B cell (primary cell): ENCODE measurements around the gene PCSK1N. TPM values are rescaled to one million over a fixed set of nuclear protein-coding genes. Genes with fewer than 3 reads are reported as not detected.

Experiments used
- ATAC-seq: fragments of 200-7000 bp; cut with Tn5 transposase; one replicate; pipeline ENCODE4 v1.10.0; 2021; ENCODE audit warnings: low read depth, mild to moderate bottlenecking, moderate number of reproducible peaks, moderate library complexity
- CTCF ChIA-PET: fragments of 350-600 bp; sonication (Branson Sonifier 250); formaldehyde crosslinking; loops from one replicate; lab custom pipeline; 2021; ENCODE audit warnings: antibody characterized with exemption, inconsistent platforms; lab: Charles Lee
- POLR2A ChIA-PET: fragments of 350-600 bp; sonication (Branson Sonifier 250); formaldehyde crosslinking; loops from one replicate; lab custom pipeline; 2021; ENCODE audit warnings: antibody characterized with exemption; lab: Charles Lee
- DNase-seq: peaks from one replicate; pipeline ENCODE4 v3.0.0; 2013
- H2AFZ ChIP-seq: 2 replicates; pipeline ENCODE4 v1.6.1; 2012; ENCODE audit warnings: mild to moderate bottlenecking, low read depth, low read length; ENCODE audit not compliant: insufficient read depth, poor library complexity, severe bottlenecking
- H3K27ac ChIP-seq, 2 donors: 1 replicate in 1 of 2; 2 replicates in 1 of 2; pipeline ENCODE4 v1.5.1; 2012 to 2013; ENCODE audit warnings: low read length in 2 of 2, mild to moderate bottlenecking in 2 of 2, moderate library complexity in 1 of 2
- H3K27me3 ChIP-seq, 4 experiments: fragments of 200-600 bp in 1 of 4; sonication (generic) in 1 of 4; replicated peaks in 1 of 4; 1 replicate in 2 of 4; 2 replicates in 2 of 4; pipeline versions ENCODE4 v1.6.1 to v1.7.0; 2013 to 2016; ENCODE audit warnings: low read length in 3 of 4, mild to moderate bottlenecking in 2 of 4, mixed read lengths in 1 of 4, moderate library complexity in 1 of 4; ENCODE audit not compliant: insufficient read depth in 4 of 4, control insufficient read depth in 3 of 4; ENCODE audit errors: control extremely low read depth in 1 of 4
- H3K36me3 ChIP-seq, 2 experiments: replicated peaks in 1 of 2; 1 replicate in 1 of 2; 2 replicates in 1 of 2; pipeline versions ENCODE4 v1.6.1 to v1.7.1; 2013; ENCODE audit warnings: low read length in 1 of 2; ENCODE audit not compliant: insufficient read depth in 2 of 2, control insufficient read depth in 1 of 2; ENCODE audit errors: control extremely low read depth in 1 of 2, extremely low read depth in 1 of 2
- H3K4me1 ChIP-seq, 2 donors: fragments of 200-600 bp in 1 of 2; sonication (generic) in 1 of 2; 1 replicate in 1 of 2; 2 replicates in 1 of 2; pipeline versions ENCODE4 v1.5.1 to v1.6.1; 2013 to 2017; ENCODE audit warnings: low read length in 2 of 2; ENCODE audit not compliant: control insufficient read depth in 2 of 2, insufficient read depth in 2 of 2
- H3K4me2 ChIP-seq: replicated peaks from 2 replicates; pipeline ENCODE3; 2012; ENCODE audit warnings: mild to moderate bottlenecking, low read depth, low read length; ENCODE audit not compliant: poor library complexity, severe bottlenecking
- H3K4me3 ChIP-seq, 5 experiments: fragments of 200-600 bp in 1 of 5; sonication (generic) in 1 of 5; 1 replicate in 3 of 5; 2 replicates in 2 of 5; pipeline versions ENCODE4 v1.5.1 to v1.7.0; 2011 to 2016; ENCODE audit warnings: low read length in 4 of 5, mild to moderate bottlenecking in 4 of 5, low read depth in 2 of 5, control low read depth in 1 of 5, moderate library complexity in 1 of 5; ENCODE audit not compliant: insufficient read depth in 1 of 5; ENCODE audit errors: control extremely low read depth in 1 of 5, extremely low read depth in 1 of 5
- H3K79me2 ChIP-seq: fragments of 200-600 bp; sonication (generic); one replicate; pipeline ENCODE4 v1.6.0; 2016; ENCODE audit warnings: low read length; ENCODE audit not compliant: control insufficient read depth, insufficient read depth
- H3K9ac ChIP-seq: fragments of 200-600 bp; sonication (generic); 2 replicates; pipeline ENCODE4 v1.6.1; 2017; ENCODE audit warnings: mild to moderate bottlenecking, low read length, moderate library complexity
- H3K9me3 ChIP-seq, 3 donors: one replicate each; pipeline versions ENCODE4 v1.6.1 to v1.7.1; 2013; ENCODE audit warnings: low read length in 2 of 3; ENCODE audit not compliant: control insufficient read depth in 2 of 3, insufficient read depth in 1 of 3; ENCODE audit errors: control extremely low read depth in 1 of 3
- H4K20me1 ChIP-seq: 2 replicates; pipeline ENCODE4 v1.6.0; 2012; ENCODE audit warnings: mild to moderate bottlenecking, low read length; ENCODE audit not compliant: insufficient read depth, control insufficient read depth, poor library complexity, severe bottlenecking
- H3K27ac Mint-ChIP-seq: one replicate; pipeline ENCODE4 v1.8.0; 2021; ENCODE audit warnings: mixed read lengths
- H3K27me3 Mint-ChIP-seq: one replicate; pipeline ENCODE4 v1.8.0; 2021; ENCODE audit warnings: mixed read lengths
- H3K4me1 Mint-ChIP-seq: one replicate; pipeline ENCODE4 v1.8.0; 2021; ENCODE audit warnings: mixed read lengths
- H3K4me3 Mint-ChIP-seq: one replicate; pipeline ENCODE4 v1.8.0; 2021; ENCODE audit warnings: mixed read lengths
- H3K9me3 Mint-ChIP-seq: one replicate; pipeline ENCODE4 v1.8.0; 2022; ENCODE audit warnings: mixed read lengths; ENCODE audit not compliant: insufficient read depth
- CTCF ChIP-seq: fragments of 200-600 bp; IDR thresholded peaks from one replicate; pipeline ENCODE4 v1.8.0; 2022; ENCODE audit warnings: antibody characterized with exemption, mild to moderate bottlenecking
- EZH2 ChIP-seq: IDR thresholded peaks from 2 replicates; pipeline ENCODE4 v1.6.1; 2012; ENCODE audit warnings: borderline replicate concordance, low read depth, mild to moderate bottlenecking, moderate library complexity, low read length; ENCODE audit not compliant: insufficient read depth, poor library complexity, severe bottlenecking
- WGBS: methylation state at CpG from one replicate; pipeline ENCODE4 v1.1.5; 2013; ENCODE audit warnings: missing lambda C conversion rate; ENCODE audit not compliant: insufficient coverage; 5-methylcytosine and 5-hydroxymethylcytosine counted together
- intact Hi-C: fragments of 100-400 bp; cut with micrococcal nuclease; formaldehyde crosslinking; loops from one replicate; pipeline ENCODE4 v1.10.0; 2022
- polyA plus RNA-seq: library from polyadenylated mRNA; depleted of rRNA; stranded (reverse); fragments of >200 nt; gene quantifications from 2 replicates; pipeline ENCODE4 v1.2.3, GENCODE V29; 2012
- total RNA-seq, 2 donors: library from RNA; stranded (reverse); fragments of 120-200 nt in 1 of 2; gene quantifications; 1 replicate in 1 of 2; 2 replicates in 1 of 2; pipeline versions ENCODE4 v1.2.3 to v1.2.4, GENCODE V29; 2013 to 2022

Gene PCSK1N
- total and polyA plus RNA-seq, 2 donors (not counting 1 experiment from before 2014, with no cell fraction given), result 0.09 TPM; not detected in 1

GRCh38 chrX:48814722-48815121 lies 20.7 kb downstream of the PCSK1N start:
- ATAC-seq (no peak), DNase-seq (no peak)
- peaks cover 0 to 4% of the 10 kb centered on the region in 2 experiments for H3K36me3 ChIP-seq
- no peaks in the 10 kb centered on the region for H3K4me1 Mint-ChIP-seq
- H3K79me2 ChIP-seq, result no peaks in the 10 kb centered on the region
- no peak overlapping the region for H3K27ac ChIP-seq
- no peak for TF ChIP-seq CTCF
- no peak for TF ChIP-seq EZH2
- H3K9ac ChIP-seq, result no peak overlapping the region
- no peak overlapping the region for H3K4me3 ChIP-seq
- H3K4me2 ChIP-seq, result no peak overlapping the region
- no peak overlapping the region for H2AFZ ChIP-seq
- H3K9me3 ChIP-seq, result no peaks in the 10 kb centered on the region
- WGBS, result 97% methylated on average over 5 of the region's 8 CpGs
- intact Hi-C loops, result no loop called here
- no peaks in the 10 kb centered on the region for H3K4me1 ChIP-seq
- H3K27me3 Mint-ChIP-seq, result no peaks in the 10 kb centered on the region
- ChIA-PET CTCF (no interaction called here), POLR2A (no interaction called here)
- no peaks in the 10 kb centered on the region for H4K20me1 ChIP-seq
- H3K27me3 ChIP-seq, result no peaks in the 10 kb centered on the region
- H3K9me3 Mint-ChIP-seq, result no peaks in the 10 kb centered on the region
- H3K4me3 Mint-ChIP-seq, result no peak overlapping the region
- no peak overlapping the region for H3K27ac Mint-ChIP-seq

DNA sequence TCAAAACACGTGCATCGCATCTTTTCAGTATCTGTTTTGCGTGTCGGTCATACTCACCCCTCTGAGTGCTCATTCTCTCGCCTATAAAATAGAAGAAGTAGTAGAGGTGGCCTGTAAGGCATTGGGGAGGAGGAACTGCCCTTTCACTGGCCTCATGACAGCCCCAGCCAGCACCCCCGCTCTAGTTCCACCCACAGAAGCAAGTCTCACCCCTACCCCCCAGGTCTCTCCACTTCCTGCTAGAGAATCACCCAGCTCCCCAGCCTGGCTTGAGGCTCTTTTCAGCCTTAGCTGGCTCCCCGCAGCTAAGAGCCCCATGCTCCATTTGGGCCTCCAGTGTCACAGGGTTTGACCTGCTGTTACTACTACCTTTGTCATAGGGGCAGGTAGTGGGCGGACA lies 21.8 kb downstream of the PCSK1N start:
- no peaks in the 10 kb centered on the region for H3K79me2 ChIP-seq
- H3K27ac ChIP-seq, result no peak overlapping the region
- 100% methylated on average over 2 of the region's 8 CpGs for WGBS
- DNase-seq (no peak), ATAC-seq (no peak)
- ChIA-PET POLR2A (no interaction called here), CTCF (no interaction called here)
- peaks cover 0 to 4% of the 10 kb centered on the region in 2 experiments for H3K36me3 ChIP-seq
- H3K27me3 ChIP-seq, result no peaks in the 10 kb centered on the region
- H3K4me2 ChIP-seq, result no peak overlapping the region
- no peak for TF ChIP-seq CTCF
- TF ChIP-seq EZH2, result no peak
- no peak overlapping the region for H3K9ac ChIP-seq
- H3K4me3 ChIP-seq, result no peak overlapping the region
- no peaks in the 10 kb centered on the region for H3K9me3 ChIP-seq
- Mint-ChIP-seq H3K27me3 (no peaks in the 10 kb centered on the region), H3K27ac (no peak overlapping the region), H3K9me3 (no peaks in the 10 kb centered on the region), H3K4me1 (no peaks in the 10 kb centered on the region), H3K4me3 (no peak overlapping the region)
- no peaks in the 10 kb centered on the region for H3K4me1 ChIP-seq
- no peak overlapping the region for H2AFZ ChIP-seq
- intact Hi-C loops, result no loop called here
- H4K20me1 ChIP-seq, result no peaks in the 10 kb centered on the region
